KBM-7 (cell line): ENCODE measurements around the gene UTS2.

Source experiments
- DNase-seq: peaks from one replicate; pipeline ENCODE4 v3.0.0-alpha.2; 2015
- in situ Hi-C: fragments of 300-500 bp; cut with MboI; formaldehyde crosslinking; loops from 2 replicates; pipeline ENCODE4 v1.14.3; 2020; ENCODE audit warnings: low sequenced_read_pairs, low pct_unique_long_range_greater_than_20kb, mixed read lengths

Gene UTS2, protein sequence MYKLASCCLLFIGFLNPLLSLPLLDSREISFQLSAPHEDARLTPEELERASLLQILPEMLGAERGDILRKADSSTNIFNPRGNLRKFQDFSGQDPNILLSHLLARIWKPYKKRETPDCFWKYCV

DNA sequence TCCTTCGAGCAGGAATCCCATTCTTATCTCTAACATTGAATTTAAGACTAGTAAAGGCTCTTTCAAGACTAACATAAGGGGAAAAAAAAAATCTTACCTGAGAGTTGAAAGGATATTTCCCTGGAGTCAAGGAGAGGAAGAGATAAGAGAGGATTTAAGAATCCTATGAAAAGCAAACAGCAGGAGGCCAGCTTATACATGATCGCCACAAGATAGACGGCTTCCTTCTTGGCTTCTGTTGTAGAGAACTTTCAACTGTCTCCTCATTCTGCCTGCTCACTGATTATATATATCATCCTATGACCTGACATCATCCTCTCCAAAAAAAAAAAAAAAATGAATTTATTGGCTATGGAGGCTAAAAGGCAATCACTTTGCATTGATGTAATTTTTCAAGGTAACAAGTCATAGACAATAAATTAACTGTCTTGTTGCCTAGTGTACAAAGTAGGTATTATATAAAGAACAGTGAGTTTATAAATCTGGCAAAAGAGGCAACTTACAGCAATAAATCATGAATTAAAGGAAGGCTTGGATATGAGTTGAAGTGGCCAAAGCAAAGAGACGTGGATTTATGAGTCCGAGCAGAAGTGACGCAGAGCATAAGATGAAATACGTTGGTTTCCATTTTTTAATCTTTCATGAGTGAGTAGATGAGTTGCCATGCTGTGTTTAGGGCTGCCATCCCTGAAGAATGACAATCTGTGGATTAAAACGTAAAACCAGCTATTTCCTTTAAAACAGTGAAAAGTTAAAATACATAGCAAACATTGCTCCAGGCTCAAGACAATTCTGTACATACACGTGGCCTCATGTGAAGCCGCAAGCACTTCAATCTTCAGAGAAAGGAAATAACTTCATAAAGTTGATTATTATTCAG lies at the start of gene UTS2:
Gene UTS2 (minus strand): TSS at position 262 of the 880 bp plus-strand sequence. CDS start 62 bp downstream, at position 200.
- in situ Hi-C loops = no loop called here
- DNase-seq = no peak

DNA sequence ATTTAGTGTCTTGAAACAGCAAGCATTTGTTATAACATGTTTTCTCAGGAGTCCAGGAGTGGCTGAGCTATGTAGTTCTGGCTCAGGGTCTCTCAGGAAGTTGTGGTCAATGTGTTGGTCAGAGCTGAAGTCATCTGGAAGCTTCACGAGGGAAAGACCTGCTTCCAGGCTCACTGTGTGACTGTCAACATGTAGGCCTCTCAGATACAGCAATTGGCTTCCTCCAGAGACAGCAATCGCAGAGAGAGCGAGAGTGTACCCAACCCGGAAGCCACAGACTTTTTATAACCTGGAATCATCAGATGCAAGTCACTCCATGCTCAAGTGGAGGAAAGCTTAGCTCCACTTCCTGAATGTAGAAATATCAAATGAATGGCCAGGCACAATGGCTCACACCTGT lies 46.9 kb upstream of the UTS2 start:
- in situ Hi-C loops = no loop called here
- DNase-seq = peak; percentile 77

DNA sequence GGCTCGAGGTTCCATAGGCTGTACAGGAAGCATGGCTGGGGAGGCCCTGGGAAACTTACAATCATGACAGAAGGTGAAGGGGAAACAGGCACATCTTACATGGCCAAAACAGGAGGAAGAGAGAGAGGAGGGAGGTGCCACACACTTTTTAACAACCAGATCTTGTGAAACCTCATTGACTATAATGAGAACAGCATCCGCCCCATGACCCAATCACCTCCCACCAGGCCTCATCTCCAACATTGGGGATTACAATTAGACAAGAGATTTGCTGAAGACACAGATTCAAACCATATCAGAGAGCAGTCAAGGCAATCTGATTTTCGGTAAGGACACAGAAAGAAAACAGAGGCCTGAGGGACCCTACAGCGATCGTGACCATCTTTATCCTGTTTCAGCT lies 46.1 kb upstream of the UTS2 start:
- in situ Hi-C loops = no loop called here
- peak; percentile 8 for DNase-seq

DNA sequence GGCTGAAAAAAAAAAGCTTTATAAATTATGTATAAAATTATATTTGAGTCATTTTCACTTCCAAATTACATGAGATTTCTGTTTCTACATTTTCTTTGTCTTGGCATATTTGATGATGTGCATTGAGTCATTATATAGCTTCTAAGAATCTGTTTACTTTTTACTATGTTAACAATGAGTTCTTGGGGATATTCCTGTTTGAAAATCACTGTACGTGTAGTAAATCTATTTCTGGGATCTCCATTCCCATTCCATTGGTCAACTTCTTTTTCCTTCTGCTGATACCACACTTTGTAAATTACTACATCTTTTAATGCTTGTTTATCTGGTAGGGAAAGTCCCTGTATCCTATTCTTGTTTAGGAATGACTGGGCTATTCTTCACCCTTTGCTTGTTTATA lies 44.1 kb upstream of the UTS2 start:
- in situ Hi-C loops = no loop called here
- no peak for DNase-seq

DNA sequence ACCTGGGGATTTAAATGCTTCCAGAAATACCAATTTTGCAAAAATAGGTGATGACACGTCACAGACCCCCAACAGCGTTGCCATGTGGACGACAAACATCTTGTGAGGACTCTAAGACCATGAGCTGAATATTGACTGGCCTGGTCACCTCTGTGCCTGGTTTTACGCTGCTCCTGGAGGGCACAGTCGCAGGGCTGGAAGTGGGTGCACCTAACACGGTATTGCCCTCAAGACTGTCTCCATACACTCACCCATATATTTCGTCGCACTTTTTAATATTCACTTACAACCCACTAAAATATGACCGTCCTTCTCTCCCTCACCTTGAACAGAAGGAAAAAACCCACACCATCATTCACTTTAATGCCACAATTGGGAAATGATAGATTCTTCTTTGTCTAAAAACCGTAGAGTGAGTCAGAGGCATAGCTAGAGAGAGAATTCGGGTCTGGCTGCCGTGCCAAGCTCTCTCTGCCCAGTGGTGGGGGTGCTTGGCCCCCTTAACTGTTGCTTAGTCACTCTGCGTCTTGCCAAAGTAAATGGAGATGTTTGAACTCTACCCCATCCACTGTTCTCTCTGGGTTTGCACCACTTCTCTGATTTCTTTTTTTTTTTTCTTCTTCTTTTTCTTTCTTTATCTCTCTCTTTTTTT lies 40.8 kb upstream of the UTS2 start:
- in situ Hi-C loops = no loop called here
- DNase-seq = no peak

DNA sequence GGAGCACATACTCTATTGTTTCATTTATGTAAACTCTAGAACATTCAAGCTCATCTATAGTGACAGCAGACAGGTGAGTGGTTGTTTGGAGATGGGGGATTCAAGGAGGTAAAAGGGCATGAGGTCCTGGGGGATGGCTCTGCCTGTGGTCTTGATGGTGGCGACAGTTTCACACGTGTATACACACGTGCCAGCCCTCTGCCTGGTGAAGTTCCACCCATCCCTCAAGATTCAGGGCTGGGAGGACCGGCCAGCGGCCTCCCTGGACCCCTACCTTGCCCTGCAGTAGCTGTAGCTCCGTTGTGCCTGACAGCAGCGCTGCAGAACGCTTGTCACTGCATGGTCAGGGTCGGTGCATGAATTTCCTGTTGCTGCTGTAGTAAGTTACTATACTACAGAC lies 38.9 kb upstream of the UTS2 start:
- in situ Hi-C loops = no loop called here

DNA sequence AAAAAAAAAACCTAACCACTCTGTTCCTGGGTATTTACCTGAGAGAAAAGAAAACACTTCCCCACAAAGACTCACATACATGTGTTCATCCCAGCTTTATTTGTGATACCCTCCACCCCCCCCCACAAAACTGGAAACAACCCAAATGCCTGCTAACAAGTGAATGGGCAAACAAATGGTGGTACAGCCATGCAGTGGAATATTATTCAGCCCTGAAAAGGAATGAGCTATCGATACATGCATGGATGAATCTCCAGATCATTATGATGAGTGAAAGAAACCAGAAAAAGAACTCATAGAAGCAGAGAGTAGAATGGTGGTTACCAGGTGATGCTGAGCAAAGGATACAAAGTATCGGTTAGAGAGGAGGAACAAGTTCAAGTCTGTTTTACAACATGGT lies 38.0 kb upstream of the UTS2 start:
- no peak for DNase-seq
- in situ Hi-C loops = no loop called here

More for the DNA sequence above, 38.9 kb upstream of the UTS2 start:
- DNase-seq = no peak

DNA sequence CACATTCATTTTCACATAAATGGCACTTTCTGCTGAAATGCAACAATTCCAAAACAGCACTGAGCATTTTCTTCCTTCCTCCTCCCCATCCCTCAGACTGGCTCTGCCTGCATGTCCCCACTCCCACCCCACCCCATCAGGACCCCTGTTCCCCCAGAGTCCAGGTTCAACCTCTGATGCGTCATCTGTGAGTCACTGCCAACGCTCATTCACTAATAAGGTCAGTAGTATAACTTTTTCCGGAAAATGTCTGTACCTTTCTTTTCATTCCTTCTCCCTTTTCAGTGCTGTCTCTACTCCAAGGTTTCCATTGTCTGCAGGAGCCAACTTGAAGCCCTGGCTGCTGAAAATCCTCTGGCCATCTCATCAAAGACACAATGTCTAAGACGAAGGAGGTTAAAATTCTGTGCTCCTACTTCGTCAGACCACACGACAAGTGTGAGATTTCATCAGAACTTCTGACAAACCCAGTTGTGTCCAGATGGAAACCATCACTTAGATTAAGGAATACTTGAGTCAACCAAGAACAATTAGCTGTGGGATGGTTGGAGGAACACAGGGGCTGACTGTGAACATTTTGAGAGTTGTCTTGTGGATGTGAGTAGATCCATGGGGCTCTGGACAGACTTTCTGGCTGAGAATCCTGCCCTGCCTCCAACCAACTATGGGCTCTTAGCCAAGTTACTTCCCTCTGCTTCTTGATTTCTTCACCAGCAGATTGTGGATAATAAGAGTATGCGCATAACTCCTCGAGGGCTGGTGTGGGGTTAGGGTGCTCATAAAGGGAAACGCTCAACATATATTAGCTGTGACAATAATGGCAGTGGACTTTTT lies 35.6 kb upstream of the UTS2 start:
- DNase-seq = no peak
- in situ Hi-C loops = no loop called here

DNA sequence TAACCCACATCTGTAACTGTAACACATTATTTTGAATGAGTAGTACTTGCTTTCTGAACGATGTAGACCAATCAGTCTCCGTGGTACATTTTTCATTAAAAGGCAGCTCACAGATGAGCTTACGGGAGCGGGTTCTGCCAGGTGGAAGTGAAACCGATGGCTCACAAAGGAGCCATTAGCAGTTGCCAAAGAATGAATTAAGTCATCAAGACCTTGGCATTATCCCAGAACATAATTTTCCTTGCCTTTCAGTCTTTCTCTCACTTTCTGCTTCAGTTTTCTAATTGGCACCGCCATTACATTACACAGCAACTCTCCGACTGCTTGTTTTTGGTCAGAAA lies 33.5 kb upstream of the UTS2 start:
- no peak for DNase-seq
- in situ Hi-C loops = no loop called here

DNA sequence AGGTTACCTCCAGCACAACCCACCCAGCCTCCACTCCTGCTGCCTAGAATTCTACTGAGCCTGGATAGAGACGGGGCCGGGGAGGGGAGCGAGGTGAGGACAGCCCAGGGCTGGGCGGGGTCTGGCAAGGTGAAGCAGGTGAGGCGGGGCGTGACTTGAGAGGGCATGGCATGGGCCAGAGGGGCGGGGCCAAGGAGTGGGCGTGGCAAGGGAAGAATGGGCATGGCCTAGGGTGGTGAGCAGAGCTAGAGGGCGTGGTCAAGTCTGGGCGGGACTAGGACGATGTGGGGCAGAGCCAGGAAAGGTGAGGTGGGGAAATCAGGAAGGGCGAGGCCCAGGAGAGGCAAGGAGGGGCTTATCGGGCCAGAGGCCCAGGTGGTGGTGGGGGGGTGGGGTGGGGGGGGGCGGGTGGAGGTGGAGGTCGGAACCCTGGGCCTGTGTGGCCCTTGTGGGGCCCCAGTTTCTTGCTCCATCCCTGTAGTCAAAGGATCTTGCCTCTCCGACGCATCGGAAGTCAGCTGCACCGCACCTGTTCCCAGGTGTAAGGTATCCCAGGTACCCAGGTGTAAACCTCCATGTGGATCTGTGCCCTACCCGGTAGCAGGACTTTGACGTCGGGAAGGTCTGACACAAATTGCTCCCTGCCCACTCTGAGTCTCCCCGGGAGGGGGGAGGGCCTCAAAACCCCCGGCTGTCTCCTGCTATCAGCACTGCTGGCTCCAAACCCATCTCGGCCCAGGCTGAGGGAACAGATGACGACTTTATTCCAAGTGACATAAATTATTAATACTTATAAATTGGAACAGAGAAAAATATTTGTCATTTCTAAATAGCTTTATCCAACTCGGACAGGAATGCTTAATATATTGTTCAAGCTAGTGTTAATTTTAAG lies 32.9 kb upstream of the UTS2 start:
- DNase-seq = no peak
- in situ Hi-C loops = no loop called here

DNA sequence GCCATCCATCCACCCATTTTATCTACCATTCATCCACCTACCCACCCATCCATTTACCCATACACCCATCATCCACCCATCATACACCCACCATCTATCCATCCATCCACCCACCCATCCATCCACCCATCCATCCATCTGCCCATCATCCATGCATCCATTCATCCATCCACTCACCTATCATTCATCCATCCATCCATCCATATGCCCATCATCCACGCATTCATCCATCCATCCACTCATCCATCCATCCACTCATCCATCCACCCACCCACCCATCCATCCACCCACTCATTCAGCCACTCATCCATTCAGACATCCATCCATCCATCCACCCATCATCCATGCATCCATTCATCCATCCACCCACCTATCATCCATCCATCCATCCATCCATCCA lies 31.9 kb upstream of the UTS2 start:
- DNase-seq = no peak
- in situ Hi-C loops = no loop called here

DNA sequence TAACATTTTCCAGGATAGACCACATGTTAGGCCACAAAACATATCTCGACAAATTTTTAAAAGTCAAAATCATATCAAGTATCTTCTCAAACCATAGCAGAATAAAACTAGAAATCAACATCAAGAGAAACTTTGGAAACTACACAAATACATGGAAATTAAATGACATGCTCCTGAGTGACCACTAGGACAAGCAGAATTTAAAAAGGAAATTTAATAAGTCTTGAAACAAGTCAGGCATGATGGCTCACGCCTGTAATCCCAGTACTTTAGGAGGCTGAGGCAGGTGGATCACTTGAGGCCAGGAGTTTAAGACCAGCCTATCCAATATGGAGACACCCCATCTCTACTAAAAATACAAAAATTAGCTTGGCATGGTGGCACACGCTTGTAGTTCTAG lies 26.4 kb upstream of the UTS2 start:
- in situ Hi-C loops = no loop called here
- DNase-seq = no peak

DNA sequence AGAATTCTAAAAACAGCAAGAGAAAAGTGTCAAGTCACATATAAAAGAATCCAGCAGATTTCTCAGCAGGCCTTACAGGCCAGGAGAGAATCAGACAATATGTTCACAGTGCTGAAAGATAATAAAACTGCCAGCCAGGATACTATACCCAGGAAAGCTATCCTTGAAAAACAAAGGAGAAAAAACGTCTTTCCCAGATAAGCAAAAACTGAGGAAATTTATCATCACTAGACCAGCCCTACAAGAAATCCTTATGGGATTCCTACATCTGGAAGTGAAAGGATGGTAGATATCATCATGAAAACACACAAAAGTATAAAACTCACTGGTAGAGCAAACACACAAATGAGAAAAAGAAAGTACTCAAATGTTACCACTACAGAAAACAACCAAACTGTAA lies 25.2 kb upstream of the UTS2 start:
- DNase-seq = no peak

DNA sequence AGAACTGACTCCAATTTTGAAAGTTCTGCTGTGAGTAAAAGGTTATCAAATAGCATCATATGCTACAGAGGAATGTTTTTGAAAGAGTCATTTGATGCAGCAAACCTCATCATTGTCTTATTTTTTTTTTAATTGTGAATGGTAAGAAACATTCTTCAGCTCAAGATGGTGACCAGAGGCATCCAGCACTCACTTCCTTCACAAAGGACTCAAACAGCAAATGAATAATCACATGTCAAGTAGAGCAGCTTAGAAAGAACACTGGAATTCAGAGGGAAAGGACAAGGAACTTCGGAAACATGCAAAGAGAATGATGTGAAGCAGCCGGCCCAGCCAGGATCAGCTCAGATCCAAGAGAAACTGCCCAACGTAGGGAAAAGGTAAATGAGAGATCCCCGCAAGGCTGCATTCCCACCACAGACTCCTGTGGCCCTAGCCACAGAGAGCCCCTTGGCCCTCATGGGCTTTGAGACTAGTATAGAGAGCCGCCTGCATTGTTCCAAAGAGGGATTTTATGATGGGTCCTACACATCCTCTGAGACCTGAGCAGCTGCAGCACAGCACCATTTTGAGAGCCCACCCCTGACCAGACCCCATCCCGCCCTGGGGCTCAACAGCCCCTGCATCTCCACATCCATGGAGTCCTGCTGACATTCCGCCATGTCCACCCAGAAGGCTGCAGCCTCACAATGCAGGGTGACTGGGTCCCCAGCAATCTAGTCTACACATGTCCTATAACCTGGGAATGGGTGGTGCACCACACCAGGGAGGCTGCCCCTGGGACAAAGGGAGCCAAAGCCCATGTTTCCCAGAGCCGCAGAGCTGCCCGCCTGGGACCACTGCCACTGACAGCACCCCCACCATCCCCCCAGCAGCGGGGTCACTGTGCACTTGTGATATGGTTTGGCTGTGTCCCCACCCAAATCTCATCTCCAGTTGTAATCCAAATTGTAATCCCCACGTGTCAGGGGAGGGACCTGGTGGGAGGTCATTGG lies 21.2 kb upstream of the UTS2 start:
- no peak for DNase-seq
- in situ Hi-C loops = no loop called here

More for the DNA sequence above, 25.2 kb upstream of the UTS2 start:
- in situ Hi-C loops = no loop called here

DNA sequence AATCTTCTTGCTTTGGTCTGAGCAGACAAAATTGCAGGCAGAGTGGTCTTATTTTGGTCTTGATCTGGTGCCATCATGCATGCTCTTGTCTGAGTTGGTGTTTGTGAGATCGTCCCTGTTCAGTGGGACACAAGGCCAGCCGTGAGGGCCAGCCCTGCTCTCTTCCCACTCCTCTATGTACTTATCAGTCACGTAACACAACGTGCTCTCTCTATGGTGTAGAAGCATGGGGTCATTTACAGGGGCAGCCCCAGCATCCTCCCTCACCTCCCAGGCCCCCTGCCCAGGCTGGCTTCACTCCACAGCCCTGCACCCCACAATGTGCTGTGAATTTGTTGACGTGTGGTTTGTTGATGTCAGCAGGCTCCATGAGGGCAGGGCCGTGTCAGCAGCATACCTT lies 18.3 kb upstream of the UTS2 start:
- DNase-seq = no peak

DNA sequence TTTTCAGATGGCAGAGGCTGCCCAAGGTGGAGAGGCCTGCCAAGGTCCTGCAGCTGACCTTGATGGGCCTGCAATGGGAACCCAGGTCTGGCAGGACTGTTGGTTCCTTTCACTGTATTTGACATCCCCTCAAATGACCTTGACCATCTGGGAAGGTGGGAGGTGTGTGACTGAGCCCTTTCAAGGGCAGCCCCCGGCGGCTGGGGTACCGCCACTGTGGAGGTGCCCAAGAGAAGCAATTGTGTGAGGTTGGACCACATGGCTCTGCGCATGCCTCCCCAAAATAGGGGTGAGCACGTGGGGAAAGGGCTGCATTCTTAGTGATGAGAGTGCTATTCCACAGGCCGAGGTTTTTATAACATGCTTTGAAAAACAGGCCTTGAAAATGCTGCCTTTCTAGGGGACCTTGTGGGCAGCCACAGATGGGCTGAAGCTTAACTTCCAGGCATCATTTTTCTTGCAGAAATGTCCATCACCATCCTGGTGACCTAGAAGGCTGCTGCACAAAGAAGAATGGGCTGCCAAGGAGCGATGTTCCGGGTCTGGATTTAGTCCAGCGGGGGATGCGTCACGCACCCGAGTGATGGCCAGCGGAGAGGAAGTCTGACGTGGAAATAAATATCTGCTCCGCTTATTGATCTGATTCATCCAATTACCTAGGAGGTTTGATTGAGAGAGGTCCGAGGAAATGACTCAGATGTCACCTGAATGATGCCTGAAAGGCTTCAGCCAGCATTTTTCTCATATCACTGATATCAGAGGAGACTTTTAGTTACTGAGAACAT lies 16.5 kb upstream of the UTS2 start:
- in situ Hi-C loops = no loop called here
- no peak for DNase-seq

More for the DNA sequence above, 18.3 kb upstream of the UTS2 start:
- in situ Hi-C loops = no loop called here
